ENCODE data around the gene GP1BA.

The GP1BA gene

DNA sequence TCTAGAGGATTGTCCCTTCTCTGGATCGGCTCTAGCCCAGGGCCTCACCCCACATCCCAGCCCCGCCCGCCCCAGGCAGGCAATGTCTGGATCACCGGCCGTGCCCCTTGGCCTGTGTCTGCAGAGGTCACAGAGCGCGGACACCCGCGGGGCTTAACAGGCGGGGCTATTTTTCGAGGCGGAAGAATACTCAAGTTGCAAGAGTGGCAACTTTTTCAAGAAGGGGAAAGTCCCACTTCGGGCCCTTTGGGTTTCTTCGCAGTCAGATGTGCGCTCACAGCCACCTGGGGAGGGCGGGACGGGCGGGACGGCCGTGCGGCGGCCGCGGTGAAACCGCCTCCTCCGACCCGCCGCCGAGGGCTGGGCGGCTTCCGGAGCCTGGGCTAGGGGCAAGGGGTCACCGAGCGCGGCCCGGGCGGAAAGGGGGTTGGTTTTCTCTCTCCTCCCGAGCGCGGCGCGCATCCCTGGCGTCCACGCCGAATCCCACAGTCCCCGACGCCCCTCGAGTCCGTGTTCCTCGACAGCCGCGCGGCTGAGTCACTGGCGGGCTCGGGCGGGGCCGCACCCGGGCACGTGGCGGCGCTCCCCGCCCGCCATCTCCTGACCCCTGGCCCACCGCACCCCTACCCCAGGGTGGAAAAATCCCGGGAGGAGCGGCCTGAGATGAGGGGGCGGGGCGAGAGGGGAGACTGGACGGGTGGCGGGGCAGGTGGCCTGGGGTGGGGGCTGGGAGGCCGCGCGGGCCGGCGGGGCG is 17.4 kb downstream of the GP1BA start:
- H3K9ac ChIP-seq (ENCODE audit: low read depth in 1 of 2, low read length in 2 of 2) = peak overlapping the region; percentile 79 to 83
- peak overlapping the region; percentile 82 to 99 for H3K4me3 ChIP-seq (ENCODE audit: low read depth in 1 of 2, low read length in 2 of 2)
- peaks cover 33 to 43% of the 10 kb centered on the region in 2 donors for H3K4me1 ChIP-seq (ENCODE audit: control insufficient read depth in 1 of 2, insufficient read depth in 2 of 2, low read length in 2 of 2)
- no peaks in the 10 kb centered on the region for H3K9me3 ChIP-seq (ENCODE audit: control insufficient read depth in 1 of 2, low read length in 2 of 2)
- H3K27ac ChIP-seq (ENCODE audit: low read depth, low read length) = peak overlapping the region; percentile 99
- peaks cover 5 to 18% of the 10 kb centered on the region in 2 donors for H3K36me3 ChIP-seq (ENCODE audit: control insufficient read depth in 1 of 2, insufficient read depth in 2 of 2, low read length in 2 of 2)
- H3K27me3 ChIP-seq (ENCODE audit: control insufficient read depth in 1 of 2, insufficient read depth in 2 of 2, low read length in 2 of 2) = no peaks in the 10 kb centered on the region

DNA sequence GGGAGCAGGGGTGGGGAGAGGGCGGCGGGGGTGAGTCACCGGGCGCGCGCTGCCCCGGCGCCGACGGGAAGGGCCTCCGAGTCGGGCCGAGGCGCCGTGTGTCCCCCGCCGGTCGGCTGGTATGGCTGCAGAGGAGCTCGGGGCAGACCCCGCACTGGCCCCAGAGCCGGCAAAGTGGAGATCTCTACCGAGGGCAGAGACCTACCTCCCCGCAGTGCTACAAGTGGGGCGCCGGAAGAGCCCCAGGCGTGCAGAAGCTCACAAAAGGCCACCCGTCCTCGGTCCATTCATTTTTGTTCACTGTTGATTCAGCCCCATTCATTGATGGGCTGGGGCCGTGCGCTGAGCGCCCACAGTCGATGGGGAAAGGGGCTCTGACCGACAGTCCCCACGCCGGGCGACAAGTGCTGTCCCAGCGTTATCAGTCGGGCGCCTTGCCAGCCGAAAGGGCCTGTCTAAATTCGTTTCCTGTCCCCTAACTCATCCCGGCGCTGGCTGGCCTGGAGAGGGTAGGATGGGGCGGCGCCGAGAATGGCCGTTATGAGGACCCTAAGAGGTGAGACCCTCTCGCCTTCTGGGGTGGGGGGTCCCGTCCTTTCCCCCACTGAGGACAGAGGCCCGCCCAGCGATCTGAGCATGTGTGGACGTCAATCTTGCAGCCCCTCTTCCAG is 18.1 kb downstream of the GP1BA start:
- Histone ChIP-seq H3K9ac (ENCODE audit: low read depth in 1 of 2, low read length in 2 of 2) (peak overlapping the region; percentile 84 to 91), H3K9me3 (ENCODE audit: control insufficient read depth in 1 of 2, low read length in 2 of 2) (no peaks in the 10 kb centered on the region), H3K36me3 (ENCODE audit: control insufficient read depth in 1 of 2, insufficient read depth in 2 of 2, low read length in 2 of 2) (peaks cover 0 to 13% of the 10 kb centered on the region in 2 donors), H3K4me3 (ENCODE audit: low read depth in 1 of 2, low read length in 2 of 2) (peak overlapping the region; percentile 57 to 80), H3K27ac (ENCODE audit: low read depth, low read length) (peak overlapping the region; percentile 99), H3K4me1 (ENCODE audit: control insufficient read depth in 1 of 2, insufficient read depth in 2 of 2, low read length in 2 of 2) (peaks cover 26 to 36% of the 10 kb centered on the region in 2 donors), H3K27me3 (ENCODE audit: control insufficient read depth in 1 of 2, insufficient read depth in 2 of 2, low read length in 2 of 2) (no peaks in the 10 kb centered on the region)

DNA sequence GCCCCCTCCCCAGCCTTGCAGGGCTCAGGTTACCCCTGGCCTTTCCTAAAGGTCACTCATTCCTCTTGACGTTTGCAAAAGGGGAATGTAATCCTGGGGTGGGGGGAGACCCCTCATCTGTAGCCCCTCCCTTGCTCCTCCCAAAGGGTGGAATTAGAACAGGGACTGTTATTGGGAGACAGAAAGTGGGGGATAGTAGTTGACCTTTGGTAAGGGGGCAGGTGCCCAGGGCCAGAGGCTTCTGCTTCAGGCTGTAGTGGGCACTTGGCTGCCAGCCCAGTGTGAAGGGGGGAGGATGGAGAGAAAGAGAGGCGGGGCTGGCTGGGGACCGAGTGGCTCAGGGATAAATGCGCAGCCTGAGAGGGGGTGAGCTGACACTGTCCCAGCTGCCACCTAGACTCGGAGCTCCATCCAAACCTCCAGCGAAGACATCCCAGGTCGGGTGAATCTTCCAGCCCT is 18.7 kb downstream of the GP1BA start, which contains the start of gene ENO3:
ENO3 (plus strand) TSS at position 374 of the 459 bp plus-strand sequence. CDS start 711 bp downstream, outside the sequence.
- peak within 1 kb of the TSS; percentile 84 to 91 for H3K9ac ChIP-seq (ENCODE audit: low read depth in 1 of 2, low read length in 2 of 2)
- H3K27ac ChIP-seq (ENCODE audit: low read depth, low read length) = peak within 1 kb of the TSS; percentile 99
- H3K4me1 ChIP-seq (ENCODE audit: control insufficient read depth in 1 of 2, insufficient read depth in 2 of 2, low read length in 2 of 2) = peaks cover 20 to 31% of the 10 kb centered on the region in 2 donors
- H3K36me3 ChIP-seq (ENCODE audit: control insufficient read depth in 1 of 2, insufficient read depth in 2 of 2, low read length in 2 of 2) = peaks cover 0 to 8% of the 10 kb centered on the region in 2 donors
- peak within 1 kb of the TSS; percentile 57 to 80 for H3K4me3 ChIP-seq (ENCODE audit: low read depth in 1 of 2, low read length in 2 of 2)
- no peaks in the 10 kb centered on the region for H3K9me3 ChIP-seq (ENCODE audit: control insufficient read depth in 1 of 2, low read length in 2 of 2)
- H3K27me3 ChIP-seq (ENCODE audit: control insufficient read depth in 1 of 2, insufficient read depth in 2 of 2, low read length in 2 of 2) = no peaks in the 10 kb centered on the region

DNA sequence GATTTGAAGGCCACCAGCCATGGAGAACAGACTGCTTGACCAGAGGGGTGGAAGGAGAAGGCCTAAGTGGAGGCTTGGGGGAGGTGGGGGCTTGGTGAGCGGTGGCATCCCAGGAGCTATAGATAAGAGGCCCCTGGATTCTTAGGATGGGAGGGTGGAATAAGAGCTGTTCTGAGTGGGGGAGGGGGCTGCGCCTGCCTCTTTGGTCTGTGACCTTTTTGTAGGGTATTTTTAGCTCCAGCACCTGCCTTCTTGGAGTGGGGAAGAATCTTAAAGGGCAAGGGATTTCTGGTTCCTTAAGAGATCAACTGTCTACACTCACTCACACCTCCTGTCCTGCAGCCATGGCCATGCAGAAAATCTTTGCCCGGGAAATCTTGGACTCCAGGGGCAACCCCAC is 19.4 kb downstream of the GP1BA start:
- no peak overlapping the region for H3K27ac ChIP-seq (ENCODE audit: low read depth, low read length)
- peak overlapping the region; percentile 3 to 91 for H3K9ac ChIP-seq (ENCODE audit: low read depth in 1 of 2, low read length in 2 of 2)
- peak overlapping the region in 1 of 2 donors; percentile 57 for H3K4me3 ChIP-seq (ENCODE audit: low read depth in 1 of 2, low read length in 2 of 2)
- H3K36me3 ChIP-seq (ENCODE audit: control insufficient read depth in 1 of 2, insufficient read depth in 2 of 2, low read length in 2 of 2) = peaks cover 0 to 1% of the 10 kb centered on the region in 2 donors
- H3K9me3 ChIP-seq (ENCODE audit: control insufficient read depth in 1 of 2, low read length in 2 of 2) = no peaks in the 10 kb centered on the region
- peaks cover 15 to 24% of the 10 kb centered on the region in 2 donors for H3K4me1 ChIP-seq (ENCODE audit: control insufficient read depth in 1 of 2, insufficient read depth in 2 of 2, low read length in 2 of 2)
- H3K27me3 ChIP-seq (ENCODE audit: control insufficient read depth in 1 of 2, insufficient read depth in 2 of 2, low read length in 2 of 2) = no peaks in the 10 kb centered on the region

DNA sequence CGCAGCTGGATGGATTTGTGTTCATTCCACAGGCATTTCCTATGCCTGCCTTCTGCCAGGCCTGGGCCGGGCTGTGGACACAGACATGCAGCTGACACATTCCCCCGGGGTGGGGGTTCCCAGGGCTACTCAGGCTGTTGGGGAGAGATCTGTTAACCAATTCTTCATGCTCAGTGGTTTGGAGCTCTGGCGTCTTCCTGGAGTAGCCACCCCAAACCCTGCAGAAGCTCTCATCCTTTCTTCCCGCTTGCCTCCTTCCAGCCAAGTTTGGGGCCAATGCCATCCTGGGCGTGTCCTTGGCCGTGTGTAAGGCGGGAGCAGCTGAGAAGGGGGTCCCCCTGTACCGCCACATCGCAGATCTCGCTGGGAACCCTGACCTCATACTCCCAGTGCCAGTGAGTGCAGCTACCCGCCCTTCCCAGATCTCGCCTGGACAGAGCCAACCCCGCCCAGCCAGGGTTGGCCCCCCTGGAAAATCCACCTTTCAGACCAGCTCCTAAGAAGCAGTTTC is 21.4 kb downstream of the GP1BA start:
- Histone ChIP-seq H3K36me3 (ENCODE audit: control insufficient read depth in 1 of 2, insufficient read depth in 2 of 2, low read length in 2 of 2) (no peaks in the 10 kb centered on the region), H3K9me3 (ENCODE audit: control insufficient read depth in 1 of 2, low read length in 2 of 2) (no peaks in the 10 kb centered on the region), H3K4me3 (ENCODE audit: low read depth in 1 of 2, low read length in 2 of 2) (no peak overlapping the region), H3K27ac (ENCODE audit: low read depth, low read length) (no peak overlapping the region), H3K4me1 (ENCODE audit: control insufficient read depth in 1 of 2, insufficient read depth in 2 of 2, low read length in 2 of 2) (peaks cover 13 to 17% of the 10 kb centered on the region in 2 donors), H3K9ac (ENCODE audit: low read depth in 1 of 2, low read length in 2 of 2) (no peak overlapping the region), H3K27me3 (ENCODE audit: control insufficient read depth in 1 of 2, insufficient read depth in 2 of 2, low read length in 2 of 2) (no peaks in the 10 kb centered on the region)

DNA sequence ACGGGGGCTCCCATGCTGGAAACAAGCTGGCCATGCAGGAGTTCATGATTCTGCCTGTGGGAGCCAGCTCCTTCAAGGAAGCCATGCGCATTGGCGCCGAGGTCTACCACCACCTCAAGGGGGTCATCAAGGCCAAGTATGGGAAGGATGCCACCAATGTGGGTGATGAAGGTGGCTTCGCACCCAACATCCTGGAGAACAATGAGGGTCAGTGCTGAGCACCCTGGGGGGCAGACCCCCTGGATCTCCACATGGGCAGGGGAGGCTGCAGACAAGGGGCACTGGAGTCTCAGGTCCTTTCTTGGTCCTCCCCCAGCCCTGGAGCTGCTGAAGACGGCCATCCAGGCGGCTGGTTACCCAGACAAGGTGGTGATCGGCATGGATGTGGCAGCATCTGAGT is 23.0 kb downstream of the GP1BA start:
- H3K27ac ChIP-seq (ENCODE audit: low read depth, low read length) = no peak overlapping the region
- H3K4me3 ChIP-seq (ENCODE audit: low read depth in 1 of 2, low read length in 2 of 2) = no peak overlapping the region
- peaks cover 0 to 11% of the 10 kb centered on the region in 2 donors for H3K36me3 ChIP-seq (ENCODE audit: control insufficient read depth in 1 of 2, insufficient read depth in 2 of 2, low read length in 2 of 2)
- peaks cover 25 to 28% of the 10 kb centered on the region in 2 donors for H3K4me1 ChIP-seq (ENCODE audit: control insufficient read depth in 1 of 2, insufficient read depth in 2 of 2, low read length in 2 of 2)
- no peaks in the 10 kb centered on the region for H3K9me3 ChIP-seq (ENCODE audit: control insufficient read depth in 1 of 2, low read length in 2 of 2)
- H3K9ac ChIP-seq (ENCODE audit: low read depth in 1 of 2, low read length in 2 of 2) = no peak overlapping the region
- H3K27me3 ChIP-seq (ENCODE audit: control insufficient read depth in 1 of 2, insufficient read depth in 2 of 2, low read length in 2 of 2) = no peaks in the 10 kb centered on the region

DNA sequence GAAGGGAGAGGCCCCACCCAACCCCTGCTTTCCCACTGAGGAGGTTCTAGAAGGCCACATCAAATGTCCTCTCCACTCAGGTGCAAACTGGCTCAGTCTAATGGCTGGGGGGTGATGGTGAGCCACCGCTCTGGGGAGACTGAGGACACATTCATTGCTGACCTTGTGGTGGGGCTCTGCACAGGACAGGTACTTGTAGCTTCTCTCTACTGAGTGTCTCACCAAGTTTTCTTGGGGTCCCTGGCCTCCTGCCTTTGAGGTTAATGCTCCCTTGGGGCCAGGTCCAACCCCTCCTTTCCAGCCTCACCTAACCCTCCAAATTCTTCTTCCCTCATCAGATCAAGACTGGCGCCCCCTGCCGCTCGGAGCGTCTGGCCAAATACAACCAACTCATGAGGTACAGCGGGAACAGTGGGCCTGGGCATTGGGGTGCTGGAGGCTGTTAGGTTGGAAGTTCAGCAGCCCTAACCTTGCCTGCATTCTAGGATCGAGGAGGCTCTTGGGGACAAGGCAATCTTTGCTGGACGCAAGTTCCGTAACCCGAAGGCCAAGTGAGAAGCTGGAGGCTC is 24.5 kb downstream of the GP1BA start:
- no peaks in the 10 kb centered on the region for H3K27me3 ChIP-seq (ENCODE audit: control insufficient read depth in 1 of 2, insufficient read depth in 2 of 2, low read length in 2 of 2)
- no peaks in the 10 kb centered on the region for H3K9me3 ChIP-seq (ENCODE audit: control insufficient read depth in 1 of 2, low read length in 2 of 2)
- H3K27ac ChIP-seq (ENCODE audit: low read depth, low read length) = no peak overlapping the region
- peaks cover 15 to 17% of the 10 kb centered on the region in 2 donors for H3K4me1 ChIP-seq (ENCODE audit: control insufficient read depth in 1 of 2, insufficient read depth in 2 of 2, low read length in 2 of 2)
- peaks cover 0 to 20% of the 10 kb centered on the region in 2 donors for H3K36me3 ChIP-seq (ENCODE audit: control insufficient read depth in 1 of 2, insufficient read depth in 2 of 2, low read length in 2 of 2)
- H3K9ac ChIP-seq (ENCODE audit: low read depth in 1 of 2, low read length in 2 of 2) = no peak overlapping the region
- no peak overlapping the region for H3K4me3 ChIP-seq (ENCODE audit: low read depth in 1 of 2, low read length in 2 of 2)

DNA sequence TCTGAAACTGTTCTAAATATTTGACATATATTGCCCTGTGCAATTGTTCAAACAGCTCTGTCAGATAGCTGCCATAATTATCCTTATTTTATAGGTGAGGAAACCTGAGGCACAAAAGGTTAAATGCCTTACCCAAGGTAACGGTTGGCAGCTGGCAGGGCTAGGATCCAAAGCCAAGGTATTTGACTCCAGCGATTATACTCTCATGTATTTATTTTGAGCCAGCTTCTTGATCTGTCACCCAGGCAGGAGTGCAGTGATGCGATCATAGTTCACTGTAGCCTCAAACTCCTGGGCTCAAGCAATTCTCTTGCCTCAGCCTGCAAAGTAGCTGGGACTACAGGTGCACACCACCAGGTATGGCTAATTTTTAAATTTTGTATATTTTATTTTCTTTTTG is 26.0 kb downstream of the GP1BA start:
- Histone ChIP-seq H3K36me3 (ENCODE audit: control insufficient read depth in 1 of 2, insufficient read depth in 2 of 2, low read length in 2 of 2) (peaks cover 0 to 20% of the 10 kb centered on the region in 2 donors), H3K27me3 (ENCODE audit: control insufficient read depth in 1 of 2, insufficient read depth in 2 of 2, low read length in 2 of 2) (no peaks in the 10 kb centered on the region)

DNA sequence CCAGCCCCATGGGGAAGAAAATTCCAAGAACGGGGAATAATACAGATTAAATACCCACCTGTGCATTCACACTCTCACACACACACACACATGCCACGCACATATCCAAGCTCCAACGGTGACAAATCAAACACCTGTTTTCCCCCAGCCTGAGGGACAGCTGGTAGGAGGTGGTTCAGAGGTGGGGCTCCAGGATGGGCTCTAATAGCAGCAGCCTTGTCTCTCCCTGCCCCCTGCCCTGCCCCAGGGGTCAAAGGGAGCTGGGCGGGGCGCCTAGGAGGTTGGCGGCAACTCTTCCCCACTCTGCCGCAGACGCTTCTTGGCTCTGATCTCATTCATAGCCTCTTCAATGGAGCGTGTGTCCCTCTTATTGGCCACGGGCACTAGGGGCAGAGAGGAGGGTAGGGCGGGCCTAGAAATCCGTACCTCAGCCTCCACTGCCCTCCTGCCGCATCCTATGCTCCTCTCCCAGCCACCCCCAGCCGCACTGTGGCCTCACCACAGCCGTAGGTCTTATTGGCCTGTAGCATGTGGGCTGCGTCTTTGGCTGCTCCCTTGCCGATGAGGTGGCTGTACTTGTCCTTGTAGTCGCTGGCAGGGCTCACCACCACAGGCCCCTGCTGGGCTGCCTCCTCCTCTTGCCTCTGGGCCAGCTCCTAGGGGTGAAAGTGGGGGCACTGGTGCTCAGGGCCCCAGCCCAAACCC is 27.3 kb downstream of the GP1BA start:
- Histone ChIP-seq H3K9me3 (ENCODE audit: control insufficient read depth in 1 of 2, low read length in 2 of 2) (no peaks in the 10 kb centered on the region), H3K9ac (ENCODE audit: low read depth in 1 of 2, low read length in 2 of 2) (no peak overlapping the region), H3K27ac (ENCODE audit: low read depth, low read length) (peak overlapping the region; percentile 20), H3K27me3 (ENCODE audit: control insufficient read depth in 1 of 2, insufficient read depth in 2 of 2, low read length in 2 of 2) (no peaks in the 10 kb centered on the region), H3K36me3 (ENCODE audit: control insufficient read depth in 1 of 2, insufficient read depth in 2 of 2, low read length in 2 of 2) (peaks cover 0 to 20% of the 10 kb centered on the region in 2 donors), H3K4me1 (ENCODE audit: control insufficient read depth in 1 of 2, insufficient read depth in 2 of 2, low read length in 2 of 2) (peaks cover 13 to 17% of the 10 kb centered on the region in 2 donors), H3K4me3 (ENCODE audit: low read depth in 1 of 2, low read length in 2 of 2) (no peak overlapping the region)

More for the DNA sequence above, 26.0 kb downstream of the GP1BA start:
- Histone ChIP-seq H3K9ac (ENCODE audit: low read depth in 1 of 2, low read length in 2 of 2) (no peak overlapping the region), H3K4me3 (ENCODE audit: low read depth in 1 of 2, low read length in 2 of 2) (no peak overlapping the region), H3K9me3 (ENCODE audit: control insufficient read depth in 1 of 2, low read length in 2 of 2) (no peaks in the 10 kb centered on the region), H3K27ac (ENCODE audit: low read depth, low read length) (no peak overlapping the region), H3K4me1 (ENCODE audit: control insufficient read depth in 1 of 2, insufficient read depth in 2 of 2, low read length in 2 of 2) (peaks cover 13 to 17% of the 10 kb centered on the region in 2 donors)

All from duodenal mucosa (tissue), 2 donors.